GM18873 (cell line): Measurements from ENCODE around the gene SH3BGRL2.

ENCODE experiments used
- ATAC-seq: cut with Tn5 transposase; IDR thresholded peaks from one replicate; pipeline ENCODE4 v1.9.1; 2021; ENCODE audit warnings: mild to moderate bottlenecking, moderate library complexity, moderate number of reproducible peaks; ENCODE audit not compliant: unreplicated experiment, low FRiP score

Gene SH3BGRL2

DNA sequence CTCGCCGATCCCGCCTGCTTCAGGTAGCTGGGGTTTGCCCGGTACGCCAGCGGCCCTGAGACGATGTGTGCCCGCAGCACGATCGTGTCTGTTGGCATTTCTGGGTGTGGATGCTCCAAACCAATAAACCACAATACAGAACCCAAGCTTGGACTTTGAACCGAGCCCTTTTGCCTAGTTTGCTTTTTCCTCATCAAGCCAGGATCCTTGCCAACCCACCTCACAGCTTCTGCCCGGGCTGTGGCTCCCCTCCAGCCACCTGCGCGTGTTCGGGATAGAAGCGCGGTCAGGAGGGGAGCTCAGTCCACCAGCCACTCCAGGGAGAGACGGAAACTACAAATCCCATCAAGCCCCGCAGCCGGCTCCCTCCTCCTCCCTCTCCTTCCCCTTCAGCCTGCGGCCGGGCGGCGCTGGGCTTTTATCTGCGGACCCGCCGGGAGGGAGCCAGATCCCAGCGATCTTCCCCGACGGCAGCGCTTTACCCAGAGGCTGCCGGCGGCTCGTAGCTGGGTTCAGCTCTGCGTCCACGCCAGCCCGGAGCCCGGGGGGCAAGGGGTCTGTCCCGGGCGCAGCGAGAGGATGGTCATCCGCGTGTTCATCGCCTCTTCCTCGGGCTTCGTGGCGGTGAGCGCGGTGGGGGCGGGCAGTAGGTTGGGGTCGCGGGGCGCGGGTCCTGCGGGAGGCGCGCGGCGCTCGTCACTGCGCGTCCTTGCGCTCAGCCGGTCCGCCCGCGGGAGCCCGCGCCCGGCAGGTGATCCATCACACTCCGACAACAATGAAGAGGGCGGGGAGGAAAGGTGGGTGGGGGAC, at the start of gene SH3BGRL2:
TSS of gene SH3BGRL2 (plus strand) at position 447 of the 810 bp plus-strand sequence. CDS start at position 580, 133 bp downstream.
- ATAC-seq = peak; percentile 50

DNA sequence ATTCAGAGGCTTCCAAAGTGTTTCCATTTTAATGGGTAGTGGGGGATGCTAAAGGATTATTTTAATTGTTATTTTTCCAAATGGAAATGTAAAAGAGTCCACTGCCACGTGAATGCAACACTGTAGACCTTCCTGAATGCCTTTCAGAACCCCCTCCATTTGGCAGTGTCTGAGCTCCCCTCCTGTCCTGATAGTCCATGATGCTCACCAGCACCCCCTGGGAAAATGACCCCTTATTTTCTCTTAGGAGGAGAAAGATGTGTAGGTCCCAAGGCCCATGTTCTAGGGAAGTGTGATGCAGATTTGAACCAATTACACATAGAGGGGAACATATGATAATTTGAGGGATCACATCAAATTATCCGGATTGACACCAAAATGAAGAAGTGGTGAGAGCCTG, 46.8 kb upstream of the SH3BGRL2 start:
- ATAC-seq = no peak

DNA sequence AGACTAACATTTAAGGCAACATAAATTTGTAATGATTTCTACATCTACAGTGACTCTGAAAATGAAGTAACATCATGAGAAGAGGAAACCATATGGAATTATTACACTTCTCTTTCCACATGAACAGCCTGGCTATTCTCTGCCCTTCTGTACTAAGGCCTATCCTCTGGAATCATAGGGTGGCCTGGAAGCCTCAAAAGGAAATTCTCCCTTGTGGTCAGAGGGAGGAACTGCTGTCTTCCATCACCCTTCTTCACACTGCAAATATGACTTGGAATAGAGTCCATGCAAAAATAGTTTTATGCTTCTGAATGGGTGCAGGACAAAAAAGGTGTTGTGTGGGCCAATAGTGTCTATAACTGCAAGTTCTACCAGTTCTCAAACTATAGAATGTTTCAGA, 44.6 kb upstream of the SH3BGRL2 start:
- ATAC-seq = no peak

DNA sequence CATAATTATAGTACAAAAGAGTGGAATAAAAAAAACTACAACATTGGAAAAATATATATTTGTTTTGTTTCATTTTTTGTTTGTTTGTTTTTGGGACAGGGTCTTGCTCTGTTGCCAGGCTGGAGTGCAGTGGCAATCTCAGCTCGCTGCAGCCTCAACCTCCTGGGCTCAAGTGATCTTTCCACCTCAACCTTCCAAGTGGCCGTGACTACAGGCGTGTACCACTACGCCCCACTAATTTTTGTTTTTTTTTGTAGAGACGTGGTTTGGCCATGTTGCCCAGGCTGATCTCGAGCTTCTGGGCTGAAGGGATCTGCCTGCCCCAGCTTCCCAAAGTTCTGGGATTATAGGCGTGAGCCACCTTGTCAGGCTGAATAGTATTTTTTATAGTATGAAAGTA, 41.4 kb upstream of the SH3BGRL2 start:
- no peak for ATAC-seq

DNA sequence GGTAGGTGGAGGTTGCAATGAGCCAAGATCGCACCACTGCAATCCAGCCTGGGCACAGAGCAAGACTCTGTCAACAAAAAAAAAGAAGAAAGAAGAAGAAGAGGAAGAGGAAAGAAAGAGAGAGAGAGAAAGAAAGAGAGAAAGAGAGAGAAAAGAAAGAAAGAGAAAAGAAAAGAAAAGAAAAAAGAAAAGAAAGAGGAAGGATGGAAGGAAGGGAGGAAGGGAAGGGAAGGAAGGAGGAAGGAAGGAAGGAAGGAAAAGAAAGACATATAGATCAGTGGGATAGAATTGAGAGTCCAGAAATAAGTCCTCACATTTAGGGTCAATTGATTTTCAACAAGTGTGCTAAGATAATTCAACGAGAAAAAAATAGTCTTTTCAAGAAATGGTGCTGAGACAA, 34.0 kb upstream of the SH3BGRL2 start:
- ATAC-seq = no peak

DNA sequence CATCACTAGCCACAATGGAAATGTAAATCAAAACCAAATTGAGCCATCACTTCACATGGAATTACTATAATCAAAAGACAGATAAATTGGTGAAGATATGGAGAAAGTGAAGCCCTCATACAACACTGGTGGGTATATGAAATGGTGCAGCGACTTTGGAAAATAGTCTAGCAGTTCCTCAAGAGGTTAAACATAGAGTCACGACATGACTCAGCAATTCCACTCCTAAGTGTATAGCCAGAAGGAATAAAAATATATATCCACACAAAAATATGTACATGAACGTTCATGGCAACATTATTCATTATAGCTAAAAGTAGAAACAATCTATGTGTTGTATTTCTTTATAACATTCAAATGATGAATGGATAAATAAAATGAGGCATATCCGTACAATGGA, 33.1 kb upstream of the SH3BGRL2 start:
- no peak for ATAC-seq

DNA sequence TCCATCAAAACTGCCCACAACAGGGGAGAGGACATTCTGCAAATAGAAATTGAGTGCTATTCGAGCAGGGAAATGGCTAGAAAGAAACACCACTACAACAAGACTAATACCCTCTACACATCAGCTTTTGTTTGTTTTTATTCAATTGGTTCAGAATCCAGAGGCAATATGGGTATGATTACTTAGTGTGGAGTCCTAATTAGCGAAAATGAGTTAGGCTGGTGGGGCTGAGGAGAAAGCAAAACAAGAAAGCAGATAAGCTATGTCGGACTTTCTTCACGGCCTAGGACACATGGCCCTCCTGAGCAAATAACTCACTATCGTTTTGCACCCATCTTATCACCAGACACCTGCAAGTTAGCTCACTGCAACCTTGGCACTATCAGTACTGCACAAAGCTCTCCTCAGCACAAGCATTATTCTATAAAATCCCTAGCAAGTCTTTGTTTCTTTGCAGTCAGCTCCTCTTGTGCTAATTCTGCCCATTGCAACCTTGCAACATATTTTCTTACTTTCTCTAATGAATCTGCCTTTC, 31.3 kb upstream of the SH3BGRL2 start:
- no peak for ATAC-seq

DNA sequence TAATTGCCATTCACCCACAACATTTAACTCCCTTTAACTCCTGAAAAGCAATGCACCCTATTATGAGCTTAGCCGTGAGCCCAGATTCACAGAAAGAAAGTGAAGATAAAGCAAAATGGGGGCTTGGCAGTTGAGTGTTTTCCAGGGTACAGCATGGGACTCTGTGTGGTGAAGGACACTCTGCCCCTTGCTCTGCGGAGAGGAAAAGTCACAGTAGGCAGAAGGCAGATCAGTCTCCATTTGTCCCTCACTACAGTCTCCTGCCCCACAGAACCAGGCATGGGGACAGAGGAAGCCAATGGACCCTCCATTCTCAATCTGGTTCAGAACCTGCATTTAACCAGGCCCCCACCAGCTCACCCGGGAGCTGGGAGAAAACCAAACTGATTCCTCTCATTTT, 30.8 kb upstream of the SH3BGRL2 start:
- ATAC-seq = no peak

DNA sequence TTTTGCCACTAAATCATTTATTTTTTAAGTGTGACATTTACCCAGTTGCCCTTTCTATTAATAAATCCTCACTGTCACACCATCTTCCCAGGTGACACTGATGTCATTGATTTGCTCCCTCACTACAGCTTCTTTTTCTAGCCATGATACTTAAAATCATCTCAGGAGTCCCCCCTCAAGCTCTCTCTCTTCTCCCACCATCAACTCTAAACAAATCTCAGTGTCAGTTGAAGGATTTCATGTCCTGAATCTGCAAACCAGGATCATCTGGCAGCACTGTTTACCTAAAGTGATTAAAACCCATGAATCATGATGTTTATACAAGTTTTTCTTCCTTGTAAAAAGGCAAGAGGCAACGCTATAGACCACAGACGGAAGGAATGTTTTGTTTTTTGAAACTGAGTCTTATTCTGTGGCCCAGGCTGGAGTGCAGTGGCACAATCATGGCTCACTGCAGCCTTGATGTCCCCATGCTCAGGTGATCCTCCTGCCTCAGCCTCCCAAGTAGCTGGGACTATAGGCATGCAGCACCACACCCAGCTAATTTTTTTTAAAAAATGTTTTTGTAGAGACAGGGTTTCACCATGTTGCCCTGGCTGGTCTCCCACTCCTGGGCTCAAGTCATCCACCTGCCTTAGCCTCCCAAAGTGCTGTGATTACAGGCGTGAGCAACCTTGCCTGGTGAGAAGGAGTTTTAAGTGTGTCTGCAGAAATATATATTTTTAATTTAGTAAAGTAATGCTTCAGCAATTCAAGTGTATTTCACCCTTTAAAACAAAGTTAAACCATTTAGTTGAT, 30.1 kb upstream of the SH3BGRL2 start:
- no peak for ATAC-seq

DNA sequence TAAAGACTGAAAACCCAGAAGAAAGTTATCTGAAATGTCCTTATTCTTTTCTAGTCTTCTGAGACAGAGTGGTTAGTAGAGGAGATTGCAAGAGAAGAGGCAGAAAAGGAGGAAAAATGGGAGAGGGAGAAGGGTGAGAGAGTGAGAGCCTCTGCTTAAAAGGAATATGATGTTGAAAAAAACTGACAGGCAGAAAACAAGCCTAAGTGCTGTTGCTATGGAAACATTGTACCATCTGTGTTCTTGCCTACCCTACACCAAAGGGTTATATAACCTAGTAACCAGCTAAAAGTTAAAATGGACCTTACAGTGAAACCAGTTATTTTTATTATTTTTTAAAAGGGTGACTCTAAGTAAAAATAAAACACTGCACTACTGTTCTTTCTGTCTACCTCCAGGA, 28.3 kb upstream of the SH3BGRL2 start:
- ATAC-seq = no peak

DNA sequence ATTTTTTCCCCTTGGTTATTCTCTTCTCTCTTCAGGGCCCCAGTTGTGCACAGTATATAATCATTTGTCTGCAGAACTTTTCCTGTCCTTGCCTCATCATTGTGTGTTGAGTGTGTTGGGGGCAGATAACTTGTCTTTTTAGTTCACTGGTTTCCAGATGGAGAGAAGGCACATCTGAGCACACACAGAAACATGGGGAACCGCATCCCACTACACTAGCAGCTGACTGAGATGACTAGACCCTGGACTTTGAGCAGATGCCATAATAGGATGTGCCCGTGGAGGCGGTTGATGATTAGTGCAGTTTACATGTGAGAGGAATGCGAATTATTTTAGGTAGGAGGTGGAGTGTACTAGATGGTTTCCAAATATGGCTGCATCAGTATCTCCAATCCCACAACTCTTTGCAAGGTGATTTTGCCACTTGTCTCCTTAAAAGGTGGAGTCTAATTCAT, 26.5 kb upstream of the SH3BGRL2 start:
- no peak for ATAC-seq

DNA sequence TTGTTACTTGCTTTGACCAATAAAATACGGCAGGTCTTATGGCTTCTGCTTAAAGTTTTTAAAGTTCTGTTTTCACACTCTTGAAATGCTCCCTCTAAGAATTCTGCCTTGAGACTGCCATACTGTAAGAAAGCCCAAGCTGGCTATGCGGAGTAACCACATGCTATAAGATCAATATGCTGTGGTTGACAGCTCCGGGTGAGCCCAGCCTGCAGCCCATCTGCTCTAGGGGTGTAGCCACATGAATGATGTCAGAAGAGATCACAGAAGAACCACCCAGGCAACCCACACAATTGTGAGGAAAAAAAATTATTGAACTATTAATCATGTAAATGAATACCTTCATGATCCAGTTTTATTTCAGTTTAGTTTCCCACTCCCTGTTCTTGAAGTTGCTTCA, 26.1 kb upstream of the SH3BGRL2 start:
- ATAC-seq = no peak

DNA sequence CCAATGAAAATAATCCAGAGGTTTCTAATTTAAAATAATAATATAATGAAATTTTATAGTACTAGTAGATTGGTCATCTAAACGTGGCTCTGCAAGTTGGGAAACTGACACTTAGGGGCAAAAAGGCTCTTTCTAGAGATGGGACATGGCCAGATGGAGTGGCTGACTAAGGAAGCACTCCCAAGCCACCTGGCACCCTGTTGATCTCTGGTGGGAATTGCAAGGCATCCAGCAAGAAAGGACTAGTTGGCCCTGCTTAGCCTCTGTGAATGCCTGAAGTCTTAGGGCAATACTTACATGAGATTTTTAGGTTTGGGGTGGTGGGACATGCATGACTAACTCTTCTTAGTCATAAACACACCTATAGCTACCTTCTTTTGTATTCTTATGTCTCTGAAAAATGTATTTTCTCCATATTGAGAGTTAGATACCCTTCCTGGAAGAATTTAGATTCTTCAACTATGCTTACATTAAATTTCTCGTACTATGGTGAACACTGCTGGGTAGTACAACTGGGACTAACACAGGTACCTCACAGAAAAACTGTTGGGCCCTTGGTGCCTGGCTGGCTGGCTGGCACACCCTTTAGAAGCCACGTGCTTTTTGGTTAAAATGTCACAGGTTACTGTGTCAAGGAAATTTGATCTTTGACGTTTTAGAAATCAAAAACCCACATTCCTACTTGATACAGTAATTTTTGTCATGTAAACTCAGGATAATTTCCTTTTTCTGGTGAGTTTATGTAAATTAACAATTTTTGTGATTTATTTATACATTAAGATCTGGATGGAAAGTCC, 25.0 kb upstream of the SH3BGRL2 start:
- no peak for ATAC-seq

DNA sequence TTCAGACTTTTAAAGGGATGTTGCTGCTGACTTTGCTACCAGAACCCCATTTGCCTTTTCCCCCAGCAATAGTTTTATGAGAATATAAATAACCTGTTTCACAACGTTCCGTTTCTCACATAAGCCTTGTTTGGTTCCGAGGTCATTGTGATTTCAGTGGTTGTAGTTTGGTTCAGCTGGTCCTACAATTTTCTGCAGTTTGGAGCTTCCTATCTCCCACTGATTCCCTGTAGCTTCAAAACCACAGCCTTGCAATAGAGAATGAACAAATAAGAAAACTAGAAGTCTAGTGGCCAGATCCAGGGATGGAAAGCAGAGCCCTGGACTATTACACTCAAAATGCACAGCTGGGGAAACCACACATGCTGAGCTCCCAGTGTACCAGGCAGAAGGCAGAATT, 24.1 kb upstream of the SH3BGRL2 start:
- ATAC-seq = no peak

DNA sequence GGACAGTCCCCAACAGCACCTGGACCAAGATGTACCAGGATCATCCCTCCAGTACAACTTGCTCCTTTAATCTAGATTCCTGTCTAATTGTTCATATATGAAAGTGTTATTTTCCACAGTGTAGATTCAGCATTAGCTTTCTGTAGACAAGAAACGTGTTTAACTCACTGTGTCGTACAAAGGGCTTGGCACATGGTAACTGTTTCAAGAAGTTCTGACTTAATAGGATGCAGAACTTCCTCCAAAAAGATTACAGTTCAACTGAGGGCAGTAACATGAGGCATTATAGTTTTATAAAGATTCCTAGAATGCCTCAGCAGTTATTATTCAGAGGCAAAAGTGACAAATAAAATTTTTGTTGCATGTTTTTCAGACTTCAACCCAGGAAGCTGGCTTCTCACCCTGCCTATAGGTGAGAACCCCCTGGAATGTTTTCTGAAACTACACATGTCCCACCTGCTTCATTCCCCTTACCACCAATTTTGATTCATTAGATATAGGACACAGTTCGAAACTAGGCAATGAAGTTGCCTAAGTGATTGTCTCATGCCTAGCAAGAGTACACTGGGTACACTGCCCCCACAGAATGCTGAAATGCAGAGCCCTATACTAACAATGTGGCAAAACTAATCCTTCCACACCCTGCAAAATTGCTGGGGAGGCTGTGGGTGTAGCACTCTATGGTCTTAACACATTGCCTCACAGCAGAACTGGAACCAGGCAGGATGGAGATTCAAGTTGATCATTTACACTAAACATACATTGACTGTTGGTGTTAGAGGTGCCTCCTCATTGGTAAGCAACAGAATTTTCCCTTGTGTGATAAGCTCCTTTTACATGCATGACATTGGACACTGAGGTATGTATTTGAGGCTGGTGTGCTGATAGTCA, 22.6 kb upstream of the SH3BGRL2 start:
- ATAC-seq = no peak

DNA sequence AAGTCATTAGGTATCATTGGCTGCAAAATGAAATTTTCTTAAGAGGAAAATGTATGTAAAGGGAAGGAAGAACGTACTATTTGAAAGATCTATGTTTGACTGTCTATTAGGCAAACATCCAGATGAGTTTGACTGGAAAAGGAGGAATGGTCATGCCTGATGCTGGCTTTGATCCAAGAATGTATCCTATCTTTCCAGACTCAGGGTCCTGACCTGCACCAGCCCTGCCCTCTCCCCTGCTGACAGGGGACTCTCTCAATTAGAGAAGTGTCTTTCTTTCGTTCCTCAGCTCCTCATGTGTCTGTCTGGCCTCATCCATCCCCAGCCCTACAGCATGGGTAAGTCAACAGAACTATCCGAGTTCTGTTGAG, 21.9 kb upstream of the SH3BGRL2 start:
- no peak for ATAC-seq

DNA sequence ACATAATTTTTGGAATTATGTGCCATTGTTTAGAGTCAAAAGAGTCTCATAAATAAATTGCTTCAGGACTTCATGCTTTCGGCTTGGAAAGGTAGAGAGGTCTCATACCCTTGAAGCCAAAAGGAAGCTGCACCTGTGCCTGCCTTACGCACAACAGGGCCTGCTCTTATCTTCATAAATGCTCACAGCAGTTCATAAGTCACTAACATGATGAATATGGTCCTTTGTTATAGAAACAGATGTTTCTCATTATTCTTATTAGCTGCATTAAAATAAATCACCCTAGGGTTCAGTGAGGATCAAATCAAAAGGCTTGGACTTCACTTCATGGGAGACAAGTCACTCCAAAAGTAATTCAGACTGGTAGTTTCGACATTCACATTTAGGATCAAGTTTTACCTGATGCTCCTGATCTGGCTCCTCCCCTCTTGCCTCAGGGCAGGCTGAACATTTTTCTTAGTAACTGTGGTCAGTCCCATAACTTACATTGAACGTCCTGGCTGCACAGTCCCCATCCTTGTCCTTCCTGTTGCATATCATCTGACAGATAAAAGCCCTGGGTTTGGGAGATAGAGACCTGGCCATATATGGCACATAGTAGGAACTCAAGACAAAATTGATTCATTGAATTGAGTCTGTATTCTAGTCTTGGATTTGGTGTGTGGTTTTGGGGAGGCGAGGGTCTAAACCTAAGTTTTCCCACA, 20.7 kb upstream of the SH3BGRL2 start:
- no peak for ATAC-seq

DNA sequence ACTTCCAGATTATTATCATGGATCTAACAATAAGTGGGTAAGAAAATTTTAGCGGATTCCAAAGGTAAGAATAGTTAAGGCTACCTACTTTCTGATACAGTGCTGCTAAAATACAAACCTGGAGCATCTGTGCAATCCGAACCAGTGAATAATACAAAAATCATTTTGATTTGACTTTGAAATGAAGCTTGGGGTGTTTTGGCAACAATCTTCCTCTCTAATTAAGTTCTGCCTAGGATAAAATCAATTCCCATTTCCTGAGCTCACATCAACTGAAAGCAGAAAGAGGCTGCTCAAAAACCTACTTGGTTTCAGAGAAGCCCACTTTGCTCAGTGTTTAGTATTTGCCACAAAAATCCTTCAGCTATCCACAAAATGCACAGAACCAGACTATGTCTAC, 18.7 kb upstream of the SH3BGRL2 start:
- ATAC-seq = no peak

DNA sequence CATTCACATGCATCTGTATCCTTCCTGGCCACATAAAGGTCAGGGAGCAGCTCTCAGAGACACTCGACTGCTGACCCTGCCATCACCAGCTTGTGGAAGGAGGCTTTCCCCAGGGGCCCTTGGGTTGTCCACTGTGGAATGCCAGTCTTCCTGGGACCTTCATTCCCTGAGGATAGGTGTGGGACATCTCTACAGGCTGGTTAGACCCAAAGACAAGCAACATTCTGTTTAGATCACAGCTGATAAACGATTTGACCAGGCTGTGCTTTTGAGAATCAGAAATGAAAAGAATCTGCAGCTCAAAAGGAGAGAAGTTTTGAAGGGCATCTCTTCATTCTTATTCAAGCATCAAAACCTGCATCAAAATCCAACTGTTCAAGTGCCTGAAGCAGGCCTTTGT, 18.2 kb upstream of the SH3BGRL2 start:
- ATAC-seq = no peak
